Measurements from ENCODE around the gene RENBP.

GRCh38 chrX:153931748-153932147 lies 12.7 kb downstream of the RENBP start:
- no peak for TF ChIP-seq POLR2A (IDR thresholded peaks at IDR 0.05)
- TF ChIP-seq, protein P1, sequence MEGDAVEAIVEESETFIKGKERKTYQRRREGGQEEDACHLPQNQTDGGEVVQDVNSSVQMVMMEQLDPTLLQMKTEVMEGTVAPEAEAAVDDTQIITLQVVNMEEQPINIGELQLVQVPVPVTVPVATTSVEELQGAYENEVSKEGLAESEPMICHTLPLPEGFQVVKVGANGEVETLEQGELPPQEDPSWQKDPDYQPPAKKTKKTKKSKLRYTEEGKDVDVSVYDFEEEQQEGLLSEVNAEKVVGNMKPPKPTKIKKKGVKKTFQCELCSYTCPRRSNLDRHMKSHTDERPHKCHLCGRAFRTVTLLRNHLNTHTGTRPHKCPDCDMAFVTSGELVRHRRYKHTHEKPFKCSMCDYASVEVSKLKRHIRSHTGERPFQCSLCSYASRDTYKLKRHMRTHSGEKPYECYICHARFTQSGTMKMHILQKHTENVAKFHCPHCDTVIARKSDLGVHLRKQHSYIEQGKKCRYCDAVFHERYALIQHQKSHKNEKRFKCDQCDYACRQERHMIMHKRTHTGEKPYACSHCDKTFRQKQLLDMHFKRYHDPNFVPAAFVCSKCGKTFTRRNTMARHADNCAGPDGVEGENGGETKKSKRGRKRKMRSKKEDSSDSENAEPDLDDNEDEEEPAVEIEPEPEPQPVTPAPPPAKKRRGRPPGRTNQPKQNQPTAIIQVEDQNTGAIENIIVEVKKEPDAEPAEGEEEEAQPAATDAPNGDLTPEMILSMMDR (IDR thresholded peaks at IDR 0.05) = no peak
